Measurements from ENCODE around the gene BMPR1B.

Gene BMPR1B

GRCh38 chr4:95155759-95156451 lies 398.1 kb downstream of the BMPR1B start:
- no peak for DNase-seq
- Histone ChIP-seq H3K27me3 (replicated peaks; ENCODE audit: control insufficient read depth, insufficient read depth, low read length, poor library complexity, severe bottlenecking) (no peaks in the 10 kb centered on the region), H3K36me3 (ENCODE audit: control insufficient read depth, insufficient read depth, low read length) (no peaks in the 10 kb centered on the region)

GRCh38 chr4:95156452-95156765 lies 398.7 kb downstream of the BMPR1B start:
- no peaks in the 10 kb centered on the region for H3K36me3 ChIP-seq (ENCODE audit: control insufficient read depth, insufficient read depth, low read length)
- no peak overlapping the region for H3K4me3 ChIP-seq (ENCODE audit: insufficient read depth, low read depth, low read length, poor library complexity, severe bottlenecking)
- no peak for DNase-seq
- no peak overlapping the region for H3K27ac ChIP-seq (ENCODE audit: insufficient read depth, low read length, poor library complexity, severe bottlenecking)
- no peaks in the 10 kb centered on the region for H3K27me3 ChIP-seq (replicated peaks; ENCODE audit: control insufficient read depth, insufficient read depth, low read length, poor library complexity, severe bottlenecking)
- no peaks in the 10 kb centered on the region for H3K9me3 ChIP-seq (ENCODE audit: control insufficient read depth, low read length)
- peaks cover 4% of the 10 kb centered on the region for H3K4me1 ChIP-seq (ENCODE audit: control insufficient read depth, insufficient read depth, low read length, poor library complexity, severe bottlenecking)

More at GRCh38 chr4:95155759-95156451, 398.1 kb downstream of the BMPR1B start:
- no peak overlapping the region for H3K27ac ChIP-seq (ENCODE audit: insufficient read depth, low read length, poor library complexity, severe bottlenecking)
- no peak overlapping the region for H3K4me3 ChIP-seq (ENCODE audit: insufficient read depth, low read depth, low read length, poor library complexity, severe bottlenecking)
- H3K4me1 ChIP-seq (ENCODE audit: control insufficient read depth, insufficient read depth, low read length, poor library complexity, severe bottlenecking): peaks cover 4% of the 10 kb centered on the region
- no peaks in the 10 kb centered on the region for H3K9me3 ChIP-seq (ENCODE audit: control insufficient read depth, low read length)

GRCh38 chr4:95157596-95157995 lies 399.8 kb downstream of the BMPR1B start:
- Histone ChIP-seq H3K4me3 (ENCODE audit: insufficient read depth, low read depth, low read length, poor library complexity, severe bottlenecking) (no peak overlapping the region), H3K4me1 (ENCODE audit: control insufficient read depth, insufficient read depth, low read length, poor library complexity, severe bottlenecking) (peaks cover 4% of the 10 kb centered on the region), H3K9me3 (ENCODE audit: control insufficient read depth, low read length) (no peaks in the 10 kb centered on the region), H3K36me3 (ENCODE audit: control insufficient read depth, insufficient read depth, low read length) (no peaks in the 10 kb centered on the region), H3K27ac (ENCODE audit: insufficient read depth, low read length, poor library complexity, severe bottlenecking) (no peak overlapping the region), H3K27me3 (replicated peaks; ENCODE audit: control insufficient read depth, insufficient read depth, low read length, poor library complexity, severe bottlenecking) (no peaks in the 10 kb centered on the region)
- no peak for DNase-seq

- Histone ChIP-seq H3K27me3 (replicated peaks; ENCODE audit: control insufficient read depth, insufficient read depth, low read length, poor library complexity, severe bottlenecking) (no peaks in the 10 kb centered on the region), H3K4me3 (ENCODE audit: insufficient read depth, low read depth, low read length, poor library complexity, severe bottlenecking) (no peak overlapping the region), H3K9me3 (ENCODE audit: control insufficient read depth, low read length) (no peaks in the 10 kb centered on the region), H3K4me1 (ENCODE audit: control insufficient read depth, insufficient read depth, low read length, poor library complexity, severe bottlenecking) (peaks cover 4% of the 10 kb centered on the region), H3K27ac (ENCODE audit: insufficient read depth, low read length, poor library complexity, severe bottlenecking) (no peak overlapping the region), H3K36me3 (ENCODE audit: control insufficient read depth, insufficient read depth, low read length) (no peaks in the 10 kb centered on the region)
- DNase-seq: no peak
These were observed 400.3 kb downstream of the BMPR1B start for GRCh38 chr4:95158045-95158444.

- Histone ChIP-seq H3K27me3 (replicated peaks; ENCODE audit: control insufficient read depth, insufficient read depth, low read length, poor library complexity, severe bottlenecking) (no peaks in the 10 kb centered on the region), H3K27ac (ENCODE audit: insufficient read depth, low read length, poor library complexity, severe bottlenecking) (no peak overlapping the region), H3K36me3 (ENCODE audit: control insufficient read depth, insufficient read depth, low read length) (no peaks in the 10 kb centered on the region), H3K4me1 (ENCODE audit: control insufficient read depth, insufficient read depth, low read length, poor library complexity, severe bottlenecking) (peaks cover 4% of the 10 kb centered on the region), H3K9me3 (ENCODE audit: control insufficient read depth, low read length) (no peaks in the 10 kb centered on the region), H3K4me3 (ENCODE audit: insufficient read depth, low read depth, low read length, poor library complexity, severe bottlenecking) (no peak overlapping the region)
- no peak for DNase-seq
These were observed 400.9 kb downstream of the BMPR1B start for GRCh38 chr4:95158626-95159025.

- no peaks in the 10 kb centered on the region for H3K36me3 ChIP-seq (ENCODE audit: control insufficient read depth, insufficient read depth, low read length)
- no peak for DNase-seq
- no peak overlapping the region for H3K4me3 ChIP-seq (ENCODE audit: insufficient read depth, low read depth, low read length, poor library complexity, severe bottlenecking)
- H3K9me3 ChIP-seq (ENCODE audit: control insufficient read depth, low read length): no peaks in the 10 kb centered on the region
- no peaks in the 10 kb centered on the region for H3K27me3 ChIP-seq (replicated peaks; ENCODE audit: control insufficient read depth, insufficient read depth, low read length, poor library complexity, severe bottlenecking)
- H3K27ac ChIP-seq (ENCODE audit: insufficient read depth, low read length, poor library complexity, severe bottlenecking): no peak overlapping the region
- peaks cover 4% of the 10 kb centered on the region for H3K4me1 ChIP-seq (ENCODE audit: control insufficient read depth, insufficient read depth, low read length, poor library complexity, severe bottlenecking)
These were observed 401.6 kb downstream of the BMPR1B start for GRCh38 chr4:95159384-95159783.

GRCh38 chr4:95161781-95162469 lies 404.2 kb downstream of the BMPR1B start:
- no peaks in the 10 kb centered on the region for H3K4me1 ChIP-seq (ENCODE audit: control insufficient read depth, insufficient read depth, low read length, poor library complexity, severe bottlenecking)
- H3K9me3 ChIP-seq (ENCODE audit: control insufficient read depth, low read length): no peaks in the 10 kb centered on the region
- H3K27ac ChIP-seq (ENCODE audit: insufficient read depth, low read length, poor library complexity, severe bottlenecking): no peak overlapping the region
- no peaks in the 10 kb centered on the region for H3K27me3 ChIP-seq (replicated peaks; ENCODE audit: control insufficient read depth, insufficient read depth, low read length, poor library complexity, severe bottlenecking)
- DNase-seq: no peak
- H3K36me3 ChIP-seq (ENCODE audit: control insufficient read depth, insufficient read depth, low read length): no peaks in the 10 kb centered on the region
- no peak overlapping the region for H3K4me3 ChIP-seq (ENCODE audit: insufficient read depth, low read depth, low read length, poor library complexity, severe bottlenecking)

GRCh38 chr4:95162867-95163266 lies 405.1 kb downstream of the BMPR1B start:
- Histone ChIP-seq H3K27me3 (replicated peaks; ENCODE audit: control insufficient read depth, insufficient read depth, low read length, poor library complexity, severe bottlenecking) (no peaks in the 10 kb centered on the region), H3K36me3 (ENCODE audit: control insufficient read depth, insufficient read depth, low read length) (no peaks in the 10 kb centered on the region), H3K27ac (ENCODE audit: insufficient read depth, low read length, poor library complexity, severe bottlenecking) (no peak overlapping the region), H3K9me3 (ENCODE audit: control insufficient read depth, low read length) (no peaks in the 10 kb centered on the region), H3K4me3 (ENCODE audit: insufficient read depth, low read depth, low read length, poor library complexity, severe bottlenecking) (no peak overlapping the region), H3K4me1 (ENCODE audit: control insufficient read depth, insufficient read depth, low read length, poor library complexity, severe bottlenecking) (no peaks in the 10 kb centered on the region)
- no peak for DNase-seq

GRCh38 chr4:95165926-95166524 lies 408.3 kb downstream of the BMPR1B start:
- no peaks in the 10 kb centered on the region for H3K36me3 ChIP-seq (ENCODE audit: control insufficient read depth, insufficient read depth, low read length)
- DNase-seq: no peak
- H3K9me3 ChIP-seq (ENCODE audit: control insufficient read depth, low read length): no peaks in the 10 kb centered on the region
- H3K27ac ChIP-seq (ENCODE audit: insufficient read depth, low read length, poor library complexity, severe bottlenecking): no peak overlapping the region
- H3K4me1 ChIP-seq (ENCODE audit: control insufficient read depth, insufficient read depth, low read length, poor library complexity, severe bottlenecking): no peaks in the 10 kb centered on the region
- H3K4me3 ChIP-seq (ENCODE audit: insufficient read depth, low read depth, low read length, poor library complexity, severe bottlenecking): no peak overlapping the region
- H3K27me3 ChIP-seq (replicated peaks; ENCODE audit: control insufficient read depth, insufficient read depth, low read length, poor library complexity, severe bottlenecking): no peaks in the 10 kb centered on the region

GRCh38 chr4:95167805-95168204 lies 410.1 kb downstream of the BMPR1B start:
- Histone ChIP-seq H3K36me3 (ENCODE audit: control insufficient read depth, insufficient read depth, low read length) (no peaks in the 10 kb centered on the region), H3K4me1 (ENCODE audit: control insufficient read depth, insufficient read depth, low read length, poor library complexity, severe bottlenecking) (no peaks in the 10 kb centered on the region)

More at GRCh38 chr4:95167805-95168204, 410.1 kb downstream of the BMPR1B start:
- Histone ChIP-seq H3K9me3 (ENCODE audit: control insufficient read depth, low read length) (no peaks in the 10 kb centered on the region), H3K27me3 (replicated peaks; ENCODE audit: control insufficient read depth, insufficient read depth, low read length, poor library complexity, severe bottlenecking) (no peaks in the 10 kb centered on the region), H3K27ac (ENCODE audit: insufficient read depth, low read length, poor library complexity, severe bottlenecking) (no peak overlapping the region), H3K4me3 (ENCODE audit: insufficient read depth, low read depth, low read length, poor library complexity, severe bottlenecking) (no peak overlapping the region)
- no peak for DNase-seq
